T47D (cell line): ENCODE measurements around the gene TMEM223.
A peak's percentile ranks its signal among the peaks of the same experiment; 100 is the strongest.
"Not testable (repeated sequence)": the region's sequence is repeated elsewhere in the genome, so short reads cannot be mapped to it uniquely, and the experiment has no call there.

Experiments
- DNase-seq, 2 experiments: peaks; one replicate each; pipeline versions ENCODE4 v3.0.0 to v3.0.0-alpha.2; 2011 to 2012; ENCODE audit warnings: low read depth in 1 of 2, low spot score in 1 of 2
- JUND ChIP-seq: IDR thresholded peaks from 2 replicates; pipeline ENCODE4 v1.6.1; 2012; ENCODE audit warnings: low read depth
- in situ Hi-C: cut with HindIII; loops from 2 replicates; pipeline ENCODE4 v1.10.0; 2016; ENCODE audit warnings: low sequenced_read_pairs, low pct_unique_long_range_greater_than_20kb

The TMEM223 gene

GRCh38 chr11:62755086-62755615, 36.7 kb downstream of the TMEM223 start:
- in situ Hi-C loops: no loop called here
- DNase-seq: no peak
- TF ChIP-seq JUND: no peak

GRCh38 chr11:62753736-62754603, 37.8 kb downstream of the TMEM223 start, which contains the start of gene ZBTB3:
TSS of gene ZBTB3 (minus strand) at chr11:62754160. CDS start at chr11:62753664, 496 bp downstream.
- peak; percentile 97 to 100 for DNase-seq
- TF ChIP-seq JUND: no peak
- in situ Hi-C loops: no loop called here

- TF ChIP-seq JUND: no peak
- no peak for DNase-seq
- in situ Hi-C loops: no loop called here
These were observed 38.6 kb downstream of the TMEM223 start for GRCh38 chr11:62752994-62753735.

- in situ Hi-C loops: no loop called here
- TF ChIP-seq JUND: no peak
- no peak for DNase-seq
These were observed 39.5 kb downstream of the TMEM223 start for GRCh38 chr11:62752177-62752785.

GRCh38 chr11:62749931-62750330, 41.9 kb downstream of the TMEM223 start:
- DNase-seq, in situ Hi-C loops: not testable (repeated sequence)

GRCh38 chr11:62747475-62748160, 44.2 kb downstream of the TMEM223 start:
- in situ Hi-C loops: no loop called here
- no peak for TF ChIP-seq JUND
- DNase-seq: no peak
